CD4-positive, alpha-beta T cell treated with Interleukin-15 for 1 hour (primary cell): ENCODE data around the gene RXRB.

ENCODE experiments used
- DNase-seq: peaks from one replicate; pipeline ENCODE4 v3.0.0-alpha.2; 2020

The RXRB gene

GRCh38 chr6:33195304-33196165 is 4.9 kb downstream of the RXRB start:
- no peak for DNase-seq

- no peak for DNase-seq
Observed at GRCh38 chr6:33194431-33194979, 6.0 kb downstream of the RXRB start.

- DNase-seq = no peak
Observed at GRCh38 chr6:33193619-33194018, 6.8 kb downstream of the RXRB start.

- peak; percentile 38 for DNase-seq
Observed at GRCh38 chr6:33192671-33193602, 7.5 kb downstream of the RXRB start.

GRCh38 chr6:33192105-33192646 is 8.3 kb downstream of the RXRB start, which contains the start of gene COL11A2:
TSS of gene COL11A2 (minus strand) at chr6:33192467. CDS start at chr6:33192240, 227 bp downstream.
- peak; percentile 28 for DNase-seq

GRCh38 chr6:33191383-33192104 is 8.9 kb downstream of the RXRB start:
- no peak for DNase-seq

- no peak for DNase-seq
Observed at GRCh38 chr6:33190504-33191107, 9.9 kb downstream of the RXRB start.

- DNase-seq = no peak
Observed at GRCh38 chr6:33189625-33190448, 10.6 kb downstream of the RXRB start.

GRCh38 chr6:33189164-33189563 is 11.3 kb downstream of the RXRB start:
- DNase-seq = no peak

GRCh38 chr6:33187809-33188208 is 12.7 kb downstream of the RXRB start:
- no peak for DNase-seq

- DNase-seq = no peak
Observed at GRCh38 chr6:33185654-33186187, 14.7 kb downstream of the RXRB start.

GRCh38 chr6:33185190-33185589 is 15.3 kb downstream of the RXRB start:
- DNase-seq = no peak

- no peak for DNase-seq
Observed at GRCh38 chr6:33183071-33183683, 17.3 kb downstream of the RXRB start.

- DNase-seq = no peak
Observed at GRCh38 chr6:33181141-33181540, 19.3 kb downstream of the RXRB start.

GRCh38 chr6:33178755-33179475 is 21.6 kb downstream of the RXRB start:
- no peak for DNase-seq

- DNase-seq = no peak
Observed at GRCh38 chr6:33177552-33178446, 22.7 kb downstream of the RXRB start.

- no peak for DNase-seq
Observed at GRCh38 chr6:33176906-33177305, 23.6 kb downstream of the RXRB start.

- no peak for DNase-seq
Observed at GRCh38 chr6:33175436-33176069, 24.9 kb downstream of the RXRB start.
